HepG2 (cell line): ENCODE measurements around the gene C9.
"Not testable (repeated sequence)": the region's sequence is repeated elsewhere in the genome, so short reads cannot be mapped to it uniquely, and the experiment has no call there.

Experiments
- KLF13 ChIP-seq: sonication (generic); formaldehyde crosslinking; IDR thresholded peaks from 2 replicates; pipeline ENCODE4 v1.4.0; 2020; ENCODE audit warnings: mild to moderate bottlenecking, missing genetic modification reagents
- REL ChIP-seq: sonication (generic); formaldehyde crosslinking; conservative IDR thresholded peaks from 2 replicates; pipeline ENCODE4 v1.8.0; 2022; ENCODE audit warnings: mild to moderate bottlenecking, missing genetic modification reagents, moderate library complexity
- STAT5B ChIP-seq: sonication (generic); formaldehyde crosslinking; IDR thresholded peaks from 2 replicates; pipeline ENCODE4 v1.4.0; 2020; ENCODE audit warnings: missing genetic modification reagents
- TCF12 ChIP-seq, 2 experiments: fragments of 450-650 bp in 1 of 2; sonication (generic) in 1 of 2; formaldehyde crosslinking in 1 of 2; IDR thresholded peaks; 2 replicates each; pipeline versions ENCODE4 v1.6.1 to v1.8.0; 2017 to 2022; ENCODE audit warnings: antibody characterized with exemption in 1 of 2, mild to moderate bottlenecking in 1 of 2, missing genetic modification reagents in 1 of 2, moderate library complexity in 1 of 2
- ZBTB42 ChIP-seq: sonication (generic); formaldehyde crosslinking; IDR thresholded peaks from 2 replicates; pipeline ENCODE4 v1.5.0; 2020; ENCODE audit warnings: mild to moderate bottlenecking, missing genetic modification reagents
- TF ChIP-seq, protein P1 (sequence below): sonication (generic); formaldehyde crosslinking; IDR thresholded peaks from 2 replicates; pipeline ENCODE4 v1.4.0; 2020; ENCODE audit warnings: missing genetic modification reagents
- TF ChIP-seq, protein P2 (sequence below): IDR thresholded peaks from 2 replicates; pipeline ENCODE4 v1.6.1; 2012; ENCODE audit warnings: inconsistent platforms
- TF ChIP-seq, protein P3 (sequence below): sonication (generic); formaldehyde crosslinking; IDR thresholded peaks from 2 replicates; pipeline ENCODE4 v1.4.0; 2020; ENCODE audit warnings: mild to moderate bottlenecking, missing genetic modification reagents
- TF ChIP-seq, protein P4 (sequence below): sonication (generic); formaldehyde crosslinking; IDR thresholded peaks from 2 replicates; pipeline ENCODE4 v1.5.0; 2020; ENCODE audit warnings: mild to moderate bottlenecking, missing genetic modification reagents, moderate library complexity

DNA sequence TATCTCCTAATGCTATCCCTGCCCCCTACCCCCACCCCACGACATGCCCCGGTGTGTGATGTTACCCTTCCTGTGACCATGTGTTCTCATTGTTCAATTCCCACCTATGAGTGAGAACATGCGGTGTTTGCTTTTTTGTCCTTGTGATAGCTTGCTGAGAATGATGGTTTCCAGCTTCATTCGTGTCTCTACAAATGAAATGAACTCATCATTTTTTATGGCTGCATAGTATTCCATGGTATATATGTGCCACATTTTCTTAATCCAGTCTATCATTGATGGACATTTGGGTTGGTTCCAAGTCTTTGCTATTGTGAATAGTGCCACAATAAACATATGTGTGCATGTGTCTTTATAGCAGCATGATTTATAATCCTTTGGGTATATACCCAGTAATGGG lies 88.4 kb downstream of the C9 start:
- TF ChIP-seq, protein P1, sequence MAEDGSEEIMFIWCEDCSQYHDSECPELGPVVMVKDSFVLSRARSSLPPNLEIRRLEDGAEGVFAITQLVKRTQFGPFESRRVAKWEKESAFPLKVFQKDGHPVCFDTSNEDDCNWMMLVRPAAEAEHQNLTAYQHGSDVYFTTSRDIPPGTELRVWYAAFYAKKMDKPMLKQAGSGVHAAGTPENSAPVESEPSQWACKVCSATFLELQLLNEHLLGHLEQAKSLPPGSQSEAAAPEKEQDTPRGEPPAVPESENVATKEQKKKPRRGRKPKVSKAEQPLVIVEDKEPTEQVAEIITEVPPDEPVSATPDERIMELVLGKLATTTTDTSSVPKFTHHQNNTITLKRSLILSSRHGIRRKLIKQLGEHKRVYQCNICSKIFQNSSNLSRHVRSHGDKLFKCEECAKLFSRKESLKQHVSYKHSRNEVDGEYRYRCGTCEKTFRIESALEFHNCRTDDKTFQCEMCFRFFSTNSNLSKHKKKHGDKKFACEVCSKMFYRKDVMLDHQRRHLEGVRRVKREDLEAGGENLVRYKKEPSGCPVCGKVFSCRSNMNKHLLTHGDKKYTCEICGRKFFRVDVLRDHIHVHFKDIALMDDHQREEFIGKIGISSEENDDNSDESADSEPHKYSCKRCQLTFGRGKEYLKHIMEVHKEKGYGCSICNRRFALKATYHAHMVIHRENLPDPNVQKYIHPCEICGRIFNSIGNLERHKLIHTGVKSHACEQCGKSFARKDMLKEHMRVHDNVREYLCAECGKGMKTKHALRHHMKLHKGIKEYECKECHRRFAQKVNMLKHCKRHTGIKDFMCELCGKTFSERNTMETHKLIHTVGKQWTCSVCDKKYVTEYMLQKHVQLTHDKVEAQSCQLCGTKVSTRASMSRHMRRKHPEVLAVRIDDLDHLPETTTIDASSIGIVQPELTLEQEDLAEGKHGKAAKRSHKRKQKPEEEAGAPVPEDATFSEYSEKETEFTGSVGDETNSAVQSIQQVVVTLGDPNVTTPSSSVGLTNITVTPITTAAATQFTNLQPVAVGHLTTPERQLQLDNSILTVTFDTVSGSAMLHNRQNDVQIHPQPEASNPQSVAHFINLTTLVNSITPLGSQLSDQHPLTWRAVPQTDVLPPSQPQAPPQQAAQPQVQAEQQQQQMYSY (CRISPR knock-in tag): not testable (repeated sequence)
- TF ChIP-seq STAT5B (CRISPR knock-in tag); TCF12 (IDR thresholded peaks at IDR 0.05); TCF12 (CRISPR knock-in tag; IDR thresholded peaks at IDR 0.05); REL; KLF13 (CRISPR knock-in tag); ZBTB42: not testable (repeated sequence)
- TF ChIP-seq, protein P2, sequence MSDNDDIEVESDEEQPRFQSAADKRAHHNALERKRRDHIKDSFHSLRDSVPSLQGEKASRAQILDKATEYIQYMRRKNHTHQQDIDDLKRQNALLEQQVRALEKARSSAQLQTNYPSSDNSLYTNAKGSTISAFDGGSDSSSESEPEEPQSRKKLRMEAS: not testable (repeated sequence)
- TF ChIP-seq, protein P3, sequence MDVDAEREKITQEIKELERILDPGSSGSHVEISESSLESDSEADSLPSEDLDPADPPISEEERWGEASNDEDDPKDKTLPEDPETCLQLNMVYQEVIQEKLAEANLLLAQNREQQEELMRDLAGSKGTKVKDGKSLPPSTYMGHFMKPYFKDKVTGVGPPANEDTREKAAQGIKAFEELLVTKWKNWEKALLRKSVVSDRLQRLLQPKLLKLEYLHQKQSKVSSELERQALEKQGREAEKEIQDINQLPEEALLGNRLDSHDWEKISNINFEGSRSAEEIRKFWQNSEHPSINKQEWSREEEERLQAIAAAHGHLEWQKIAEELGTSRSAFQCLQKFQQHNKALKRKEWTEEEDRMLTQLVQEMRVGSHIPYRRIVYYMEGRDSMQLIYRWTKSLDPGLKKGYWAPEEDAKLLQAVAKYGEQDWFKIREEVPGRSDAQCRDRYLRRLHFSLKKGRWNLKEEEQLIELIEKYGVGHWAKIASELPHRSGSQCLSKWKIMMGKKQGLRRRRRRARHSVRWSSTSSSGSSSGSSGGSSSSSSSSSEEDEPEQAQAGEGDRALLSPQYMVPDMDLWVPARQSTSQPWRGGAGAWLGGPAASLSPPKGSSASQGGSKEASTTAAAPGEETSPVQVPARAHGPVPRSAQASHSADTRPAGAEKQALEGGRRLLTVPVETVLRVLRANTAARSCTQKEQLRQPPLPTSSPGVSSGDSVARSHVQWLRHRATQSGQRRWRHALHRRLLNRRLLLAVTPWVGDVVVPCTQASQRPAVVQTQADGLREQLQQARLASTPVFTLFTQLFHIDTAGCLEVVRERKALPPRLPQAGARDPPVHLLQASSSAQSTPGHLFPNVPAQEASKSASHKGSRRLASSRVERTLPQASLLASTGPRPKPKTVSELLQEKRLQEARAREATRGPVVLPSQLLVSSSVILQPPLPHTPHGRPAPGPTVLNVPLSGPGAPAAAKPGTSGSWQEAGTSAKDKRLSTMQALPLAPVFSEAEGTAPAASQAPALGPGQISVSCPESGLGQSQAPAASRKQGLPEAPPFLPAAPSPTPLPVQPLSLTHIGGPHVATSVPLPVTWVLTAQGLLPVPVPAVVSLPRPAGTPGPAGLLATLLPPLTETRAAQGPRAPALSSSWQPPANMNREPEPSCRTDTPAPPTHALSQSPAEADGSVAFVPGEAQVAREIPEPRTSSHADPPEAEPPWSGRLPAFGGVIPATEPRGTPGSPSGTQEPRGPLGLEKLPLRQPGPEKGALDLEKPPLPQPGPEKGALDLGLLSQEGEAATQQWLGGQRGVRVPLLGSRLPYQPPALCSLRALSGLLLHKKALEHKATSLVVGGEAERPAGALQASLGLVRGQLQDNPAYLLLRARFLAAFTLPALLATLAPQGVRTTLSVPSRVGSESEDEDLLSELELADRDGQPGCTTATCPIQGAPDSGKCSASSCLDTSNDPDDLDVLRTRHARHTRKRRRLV (CRISPR knock-in tag): not testable (repeated sequence)
- TF ChIP-seq, protein P4, sequence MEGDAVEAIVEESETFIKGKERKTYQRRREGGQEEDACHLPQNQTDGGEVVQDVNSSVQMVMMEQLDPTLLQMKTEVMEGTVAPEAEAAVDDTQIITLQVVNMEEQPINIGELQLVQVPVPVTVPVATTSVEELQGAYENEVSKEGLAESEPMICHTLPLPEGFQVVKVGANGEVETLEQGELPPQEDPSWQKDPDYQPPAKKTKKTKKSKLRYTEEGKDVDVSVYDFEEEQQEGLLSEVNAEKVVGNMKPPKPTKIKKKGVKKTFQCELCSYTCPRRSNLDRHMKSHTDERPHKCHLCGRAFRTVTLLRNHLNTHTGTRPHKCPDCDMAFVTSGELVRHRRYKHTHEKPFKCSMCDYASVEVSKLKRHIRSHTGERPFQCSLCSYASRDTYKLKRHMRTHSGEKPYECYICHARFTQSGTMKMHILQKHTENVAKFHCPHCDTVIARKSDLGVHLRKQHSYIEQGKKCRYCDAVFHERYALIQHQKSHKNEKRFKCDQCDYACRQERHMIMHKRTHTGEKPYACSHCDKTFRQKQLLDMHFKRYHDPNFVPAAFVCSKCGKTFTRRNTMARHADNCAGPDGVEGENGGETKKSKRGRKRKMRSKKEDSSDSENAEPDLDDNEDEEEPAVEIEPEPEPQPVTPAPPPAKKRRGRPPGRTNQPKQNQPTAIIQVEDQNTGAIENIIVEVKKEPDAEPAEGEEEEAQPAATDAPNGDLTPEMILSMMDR (CRISPR knock-in tag): not testable (repeated sequence)
